HEK293T (cell line): ENCODE data around the gene KCNN3.

ENCODE experiments used
- CTCF ChIA-PET: fragments of 350-600 bp; formaldehyde crosslinking; extraction: SDS; loops from one replicate; lab custom pipeline; 2021; ENCODE audit warnings: antibody characterized with exemption, inconsistent platforms; lab: Yijun Ruan, JAX
- POLR2A ChIA-PET: fragments of 350-600 bp; formaldehyde crosslinking; extraction: SDS; loops from one replicate; lab custom pipeline; 2020; ENCODE audit warnings: antibody characterized with exemption, inconsistent platforms; lab: Yijun Ruan, JAX
- DNase-seq: peaks from one replicate; pipeline ENCODE4 v3.0.0; 2012; ENCODE audit warnings: mixed read lengths; ENCODE audit errors: extremely low spot score
- ARNT ChIP-seq: fragments of 450-650 bp; IDR thresholded peaks from 2 replicates; pipeline ENCODE4 v1.6.1; 2017; ENCODE audit warnings: mild to moderate bottlenecking
- BHLHE40 ChIP-seq: fragments of 450-650 bp; IDR thresholded peaks from 2 replicates; pipeline ENCODE4 v1.6.1; 2016; ENCODE audit warnings: mild to moderate bottlenecking, moderate library complexity, borderline replicate concordance
- CTBP1 ChIP-seq: fragments of 450-650 bp; IDR thresholded peaks from 2 replicates; pipeline ENCODE4 v1.6.1; 2016; ENCODE audit warnings: borderline replicate concordance
- ELF4 ChIP-seq: fragments of 450-650 bp; IDR thresholded peaks from 2 replicates; pipeline ENCODE4 v1.6.1; 2017; ENCODE audit warnings: antibody characterized with exemption
- FOXA1 ChIP-seq: fragments of 450-650 bp; IDR thresholded peaks from 2 replicates; pipeline ENCODE4 v1.6.1; 2016; ENCODE audit warnings: mild to moderate bottlenecking
- FOXK2 ChIP-seq: fragments of 450-650 bp; IDR thresholded peaks from 2 replicates; pipeline ENCODE4 v1.6.1; 2016; ENCODE audit warnings: mild to moderate bottlenecking
- FOXM1 ChIP-seq: fragments of 450-650 bp; IDR thresholded peaks from 2 replicates; pipeline ENCODE4 v1.6.1; 2017; ENCODE audit warnings: mild to moderate bottlenecking, borderline replicate concordance
- HDGF ChIP-seq: fragments of 450-650 bp; IDR thresholded peaks from 2 replicates; pipeline ENCODE4 v1.6.1; 2017; ENCODE audit warnings: antibody characterized with exemption, borderline replicate concordance
- L3MBTL2 ChIP-seq: fragments of 450-650 bp; conservative IDR thresholded peaks from 2 replicates; pipeline ENCODE4 v1.6.1; 2016; ENCODE audit warnings: mild to moderate bottlenecking
- LEF1 ChIP-seq: fragments of 450-650 bp; IDR thresholded peaks from 2 replicates; pipeline ENCODE4 v1.6.1; 2017; ENCODE audit warnings: mild to moderate bottlenecking, borderline replicate concordance
- NFRKB ChIP-seq: fragments of 450-650 bp; IDR thresholded peaks from 2 replicates; pipeline ENCODE4 v1.6.1; 2016; ENCODE audit warnings: mild to moderate bottlenecking, moderate library complexity
- SP1 ChIP-seq: fragments of 450-650 bp; IDR thresholded peaks from 2 replicates; pipeline ENCODE4 v1.6.1; 2017
- SUZ12 ChIP-seq: fragments of 450-650 bp; IDR thresholded peaks from 2 replicates; pipeline ENCODE4 v1.6.1; 2016; ENCODE audit warnings: mild to moderate bottlenecking
- TARDBP ChIP-seq: fragments of 450-650 bp; IDR thresholded peaks from 2 replicates; pipeline ENCODE4 v1.6.1; 2016
- ZNF384 ChIP-seq: fragments of 450-650 bp; IDR thresholded peaks from 2 replicates; pipeline ENCODE4 v1.6.1; 2016
- TF ChIP-seq, protein P1 (sequence below): fragments of 450-650 bp; IDR thresholded peaks from 2 replicates; pipeline ENCODE4 v1.6.1; 2016

Gene KCNN3

DNA sequence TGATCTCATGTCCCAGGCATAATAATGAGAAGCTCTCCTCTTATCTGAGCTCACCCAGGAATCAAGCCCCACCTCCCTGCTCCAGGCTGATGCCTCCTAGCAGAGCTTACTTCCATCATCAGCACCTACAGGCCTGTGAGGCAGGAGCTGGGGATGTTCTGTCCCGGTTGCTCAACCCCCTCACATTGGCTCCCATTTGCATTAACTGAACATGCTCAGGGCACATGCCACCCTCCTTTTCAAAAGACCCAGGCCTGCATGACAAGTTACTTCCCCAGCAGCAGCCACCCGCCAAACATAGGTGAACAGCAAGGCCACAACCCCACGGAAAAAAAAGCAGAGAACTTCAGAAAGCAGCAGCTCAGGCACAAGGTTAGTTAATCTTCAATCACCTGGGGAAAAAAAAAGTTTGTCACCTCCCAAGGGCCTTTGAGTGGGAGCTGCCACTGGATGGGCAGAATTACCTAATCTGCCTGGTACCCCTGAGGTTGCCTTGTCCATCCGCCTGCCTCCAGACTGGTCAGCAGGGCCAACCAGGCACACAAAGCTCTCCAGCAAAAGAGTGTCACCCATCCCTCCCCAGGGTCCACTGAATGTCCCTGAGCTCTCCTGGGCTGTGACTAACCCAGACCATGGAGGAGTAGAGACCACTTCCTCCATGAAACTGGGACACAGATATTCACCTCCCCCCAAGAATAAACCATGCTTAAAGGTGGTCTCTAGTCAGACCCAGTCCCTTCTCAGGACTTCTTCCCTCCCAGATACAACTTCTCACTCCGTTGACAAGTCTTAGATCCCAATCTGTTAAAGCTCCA, 4.4 kb downstream of the KCNN3 start:
- ChIA-PET POLR2A (interaction anchor here (1.4 kb wide), 1 partner anchor 36 kb away, joined by 4 read pairs; no protein-coding TSS in a partner anchor), CTCF (interaction anchor here (0.7 to 1.2 kb wide), 4 partner anchors 13 to 220 kb away, joined by 3 to 6 read pairs (median 4); no protein-coding TSS in a partner anchor)
- TF ChIP-seq SUZ12 (no peak), FOXM1 (no peak), ZNF384 (no peak), FOXA1 (no peak)
- TF ChIP-seq, protein P1, sequence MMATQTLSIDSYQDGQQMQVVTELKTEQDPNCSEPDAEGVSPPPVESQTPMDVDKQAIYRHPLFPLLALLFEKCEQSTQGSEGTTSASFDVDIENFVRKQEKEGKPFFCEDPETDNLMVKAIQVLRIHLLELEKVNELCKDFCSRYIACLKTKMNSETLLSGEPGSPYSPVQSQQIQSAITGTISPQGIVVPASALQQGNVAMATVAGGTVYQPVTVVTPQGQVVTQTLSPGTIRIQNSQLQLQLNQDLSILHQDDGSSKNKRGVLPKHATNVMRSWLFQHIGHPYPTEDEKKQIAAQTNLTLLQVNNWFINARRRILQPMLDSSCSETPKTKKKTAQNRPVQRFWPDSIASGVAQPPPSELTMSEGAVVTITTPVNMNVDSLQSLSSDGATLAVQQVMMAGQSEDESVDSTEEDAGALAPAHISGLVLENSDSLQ, result no peak
- no peak for DNase-seq

DNA sequence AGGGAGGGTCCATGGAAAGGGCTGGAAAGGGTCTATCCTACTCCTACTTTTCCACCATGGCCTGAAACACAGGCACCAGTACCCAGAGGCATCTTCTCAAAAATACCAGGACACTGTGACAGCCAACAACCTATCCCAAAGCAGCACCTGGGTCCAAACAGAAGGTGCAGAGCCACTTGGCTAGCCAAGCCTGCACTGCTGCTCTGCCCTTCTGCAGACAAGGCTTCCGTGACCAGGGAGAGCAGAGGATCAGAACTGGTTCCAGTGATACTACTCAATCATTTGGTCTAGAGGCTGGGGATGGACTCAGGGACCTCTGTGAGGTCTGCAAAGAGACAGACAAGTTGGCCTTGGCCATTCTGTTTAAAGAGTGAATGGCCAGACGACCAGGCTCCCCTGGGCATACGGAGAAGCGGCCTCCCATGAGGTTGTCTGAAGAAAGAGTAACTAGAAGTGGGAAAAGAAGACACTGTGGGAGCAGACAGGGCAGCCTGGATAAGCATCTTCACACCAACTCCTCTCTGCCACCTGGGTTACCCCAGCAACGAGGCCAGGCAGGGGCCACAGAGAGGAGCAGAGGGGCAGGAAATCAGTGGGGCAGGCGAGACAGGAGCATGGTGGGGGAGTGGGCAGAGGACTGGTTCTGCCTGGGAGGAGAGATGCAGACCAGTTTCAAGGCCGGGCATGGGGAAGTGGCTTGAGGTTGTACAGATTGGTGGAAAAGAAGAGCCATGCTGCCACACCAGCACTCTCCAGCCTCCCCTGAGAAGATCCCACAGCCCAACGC, 5.7 kb downstream of the KCNN3 start:
- CTCF ChIA-PET, result no interaction called here
- TF ChIP-seq NFRKB (no peak), FOXK2 (no peak), SP1 (no peak), L3MBTL2 (no peak)
- POLR2A ChIA-PET, result no interaction called here
- DNase-seq, result no peak

DNA sequence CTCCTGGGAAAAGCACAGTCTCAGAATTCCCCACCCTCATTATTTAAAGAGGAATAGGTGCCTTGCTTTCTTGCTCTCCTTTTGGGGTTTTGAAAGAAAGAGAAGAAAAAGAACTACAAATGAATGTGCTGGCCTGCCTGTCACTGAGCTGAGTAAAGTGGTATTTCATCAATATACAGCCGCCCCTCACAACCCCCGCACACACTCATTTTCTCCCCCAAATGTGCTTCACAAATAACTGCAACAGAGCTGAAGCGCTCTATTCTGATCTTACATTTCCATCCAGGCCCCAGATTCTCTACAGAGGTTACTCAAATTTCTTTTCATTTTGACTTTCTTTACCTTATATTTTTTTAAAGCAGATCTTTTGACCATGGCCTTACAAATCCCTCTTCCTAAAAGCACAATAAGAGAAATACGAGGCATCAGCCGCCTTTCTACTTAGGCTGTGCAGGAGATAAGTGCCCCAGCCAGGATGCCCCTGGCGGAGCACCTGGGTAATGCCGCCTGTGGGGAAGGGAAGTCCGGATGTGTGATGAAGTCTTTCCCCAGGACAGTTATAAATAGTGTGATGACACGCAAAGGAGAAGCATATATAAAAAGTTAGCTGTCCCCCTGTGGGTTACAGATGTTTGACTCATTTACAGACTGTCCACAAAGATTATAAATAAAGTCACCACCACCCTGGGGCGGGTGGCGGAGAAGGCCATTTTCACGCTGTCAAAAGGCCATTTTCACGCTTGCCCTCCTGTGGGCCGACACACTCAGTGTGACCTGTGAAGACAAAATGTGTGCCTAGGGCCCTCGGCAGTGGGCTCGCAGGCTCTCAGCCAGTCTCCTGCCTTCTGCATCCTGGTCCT, 6.5 kb downstream of the KCNN3 start:
- ChIA-PET CTCF (interaction anchor here (0.6 to 1.6 kb wide), 6 partner anchors 13 to 200 kb away, joined by 3 to 6 read pairs (median 3); no protein-coding TSS in a partner anchor), POLR2A (no interaction called here)
- peak; percentile 86 for DNase-seq
- TF ChIP-seq ARNT (peak; percentile 55; the same call in 1 of the 2 replicates), HDGF (no peak)

DNA sequence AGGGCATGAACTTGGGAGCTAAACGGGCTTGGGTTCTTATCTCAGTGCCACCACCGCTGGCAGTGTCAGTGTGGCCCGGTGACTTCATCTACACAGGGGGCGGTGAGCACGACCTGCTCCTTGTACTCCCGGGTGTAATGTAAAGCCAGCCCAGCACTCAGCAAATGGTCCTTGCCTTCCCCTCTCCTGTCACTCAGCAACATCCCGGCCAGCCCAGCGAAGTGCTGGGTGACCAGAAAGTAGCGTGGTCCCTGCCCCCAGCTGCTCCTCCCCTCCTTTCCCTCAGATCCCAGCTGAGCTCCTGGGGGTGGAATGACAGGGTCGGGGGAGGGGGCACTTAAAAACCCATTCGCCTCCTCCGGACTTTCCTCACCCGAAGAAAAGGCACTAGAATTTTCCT, 7.2 kb downstream of the KCNN3 start:
- no peak for DNase-seq
- TF ChIP-seq, protein P1, result peak; percentile 60; the same call in 1 of the 2 replicates
- TF ChIP-seq BHLHE40, result no peak
- ChIA-PET POLR2A (no interaction called here), CTCF (interaction anchor here (0.6 to 1.6 kb wide), 6 partner anchors 10 to 199 kb away, joined by 3 to 6 read pairs (median 4); no protein-coding TSS in a partner anchor)

DNA sequence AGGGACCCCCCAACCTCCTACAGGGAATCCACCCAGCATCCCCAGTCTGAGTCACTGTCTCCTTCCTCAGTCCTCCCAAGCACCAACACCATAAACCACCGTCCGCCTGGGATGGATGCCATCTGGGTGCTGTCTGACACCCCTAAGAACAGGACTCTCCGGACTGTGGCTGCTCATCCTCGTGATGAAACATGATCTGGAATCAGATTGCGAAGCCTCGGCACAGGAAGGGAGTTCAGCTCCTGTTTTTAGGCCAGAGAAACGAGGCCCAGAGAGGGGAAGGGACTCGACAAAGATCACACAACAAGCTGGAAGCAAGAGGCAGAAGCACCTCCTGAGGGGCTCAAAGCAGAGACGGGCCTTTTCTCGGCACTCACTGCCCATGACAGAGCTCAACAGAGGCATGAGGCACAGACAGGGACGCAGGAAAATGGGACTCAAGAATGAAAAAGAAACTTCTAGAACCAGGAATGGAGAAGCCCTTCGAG, 8.4 kb downstream of the KCNN3 start:
- DNase-seq, result no peak

More for the DNA sequence above, 8.4 kb downstream of the KCNN3 start:
- POLR2A ChIA-PET, result interaction anchor here (0.8 kb wide), 1 partner anchor 75 kb away, joined by 3 read pairs; no protein-coding TSS in a partner anchor
- TF ChIP-seq FOXM1 (no peak), CTBP1 (no peak), ZNF384 (no peak), ARNT (no peak), NFRKB (no peak), BHLHE40 (no peak), FOXA1 (no peak), ELF4 (no peak), SUZ12 (no peak), SP1 (no peak), FOXK2 (no peak), TARDBP (no peak), LEF1 (no peak), L3MBTL2 (no peak), HDGF (no peak)
- TF ChIP-seq, protein P1, result no peak
- CTCF ChIA-PET, result interaction anchor here (0.6 to 1.6 kb wide), 5 partner anchors 9 to 302 kb away, joined by 3 to 6 read pairs (median 3); no protein-coding TSS in a partner anchor
